SKM-1 treated with dmso at 0.1 percent for 144 hours (cell line): ENCODE results near the gene IZUMO1R.
"Not testable (repeated sequence)": the region's sequence is repeated elsewhere in the genome, so short reads cannot be mapped to it uniquely, and the experiment has no call there.

Experiments
- DNase-seq: peaks from one replicate; lab custom pipeline; 2025; ENCODE audit not compliant: unreplicated experiment; lab: John Stamatoyannopoulos, UW

The IZUMO1R gene

GRCh38 chr11:94325681-94326080, 21.3 kb downstream of the IZUMO1R start:
- DNase-seq: peak; percentile 40

- DNase-seq: no peak
Measured at GRCh38 chr11:94326947-94327346, 22.6 kb downstream of the IZUMO1R start.

- DNase-seq: no peak
Measured at GRCh38 chr11:94328587-94329080, 24.3 kb downstream of the IZUMO1R start.

GRCh38 chr11:94329501-94329900, 25.1 kb downstream of the IZUMO1R start:
- no peak for DNase-seq

- DNase-seq: no peak
Measured at GRCh38 chr11:94330789-94331188, 26.4 kb downstream of the IZUMO1R start.

GRCh38 chr11:94332814-94333213, 28.4 kb downstream of the IZUMO1R start:
- no peak for DNase-seq

GRCh38 chr11:94336033-94336432, 31.7 kb downstream of the IZUMO1R start:
- no peak for DNase-seq

- no peak for DNase-seq
Measured at GRCh38 chr11:94338651-94339050, 34.3 kb downstream of the IZUMO1R start.

- DNase-seq: no peak
Measured at GRCh38 chr11:94342250-94342649, 37.9 kb downstream of the IZUMO1R start.

- DNase-seq: no peak
Measured at GRCh38 chr11:94343495-94343894, 39.1 kb downstream of the IZUMO1R start.

- DNase-seq: not testable (repeated sequence)
Measured at GRCh38 chr11:94346311-94346710, 41.9 kb downstream of the IZUMO1R start.

GRCh38 chr11:94350850-94351563, 46.6 kb downstream of the IZUMO1R start:
- DNase-seq: not testable (repeated sequence)
